ENCODE measurements around the gene CDC6.

- TF ChIP-seq E2F6 (IDR thresholded peaks at IDR 0.05) (no peak), BCL11A (IDR thresholded peaks at IDR 0.05; ENCODE audit: low read depth in 2 of 2, low read length in 2 of 2) (no peak), CTCF (IDR thresholded peaks at IDR 0.05; ENCODE audit: control extremely low read depth in 1 of 3, insufficient read depth in 1 of 3, low read depth in 1 of 3, low read length in 3 of 3) (no peak), KDM1A (IDR thresholded peaks at IDR 0.05; ENCODE audit: borderline replicate concordance, low read length) (no peak), POLR2AphosphoS5 (IDR thresholded peaks at IDR 0.05; ENCODE audit: low read depth, low read length) (no peak), RBBP5 (IDR thresholded peaks at IDR 0.05; ENCODE audit: borderline replicate concordance, low read depth, low read length) (no peak)
Observed at GRCh38 chr17:40319651-40320540, 32.2 kb downstream of the CDC6 start.
